ENCODE measurements around the gene APBA2.
A peak's percentile ranks its signal among the peaks of the same experiment; 100 is the strongest.
"Not testable (repeated sequence)": the region's sequence is repeated elsewhere in the genome, so short reads cannot be mapped to it uniquely, and the experiment has no call there.

- peak; percentile 69 for TF ChIP-seq CTCF (IDR thresholded peaks at IDR 0.05; ENCODE audit: borderline replicate concordance, extremely low read depth, low read length, poor library complexity, severe bottlenecking)
- TF ChIP-seq EZH2 (IDR thresholded peaks at IDR 0.05; ENCODE audit: borderline replicate concordance, low read depth, low read length, severe bottlenecking): not testable (repeated sequence)
These were observed 216.5 kb downstream of the APBA2 start for GRCh38 chr15:29102173-29102794.

Data from DND-41 (cell line).